NB4 (cell line): ENCODE results near the gene LRCH1.

Experiments
- CTCF ChIP-seq: IDR thresholded peaks from one replicate; pipeline ENCODE4 v1.5.1; 2012; ENCODE audit warnings: low read depth, low read length
- MAX ChIP-seq: IDR thresholded peaks from 2 replicates; pipeline ENCODE4 v1.6.1; 2011; ENCODE audit warnings: low read depth, low read length
- POLR2A ChIP-seq: IDR thresholded peaks from 2 replicates; pipeline ENCODE4 v1.6.1; 2011; ENCODE audit warnings: mild to moderate bottlenecking; ENCODE audit not compliant: insufficient read length; ENCODE audit errors: extremely low read depth

DNA sequence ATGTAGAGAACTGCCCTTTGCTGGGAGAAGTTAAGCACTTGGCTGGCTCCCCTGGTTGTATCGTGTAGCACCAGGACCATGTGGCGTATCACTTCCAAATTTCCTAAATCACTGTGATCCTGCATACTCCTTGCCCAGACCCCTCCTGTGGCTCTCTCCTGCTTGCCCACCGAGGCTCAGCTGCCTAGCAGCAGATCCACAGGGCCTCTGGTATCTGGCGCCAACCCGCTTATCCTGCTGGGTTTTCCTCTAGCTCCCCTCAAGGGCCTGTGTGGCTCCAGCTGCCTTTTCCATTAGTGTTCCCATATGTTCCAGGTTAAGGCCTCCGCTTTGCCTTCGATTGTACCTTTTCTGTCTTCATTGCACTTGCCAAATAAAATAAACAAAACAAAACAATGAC is 16.5 kb downstream of the LRCH1 start:
- TF ChIP-seq CTCF (no peak), POLR2A (no peak), MAX (no peak)
